Stimulated activated CD8-positive, alpha-beta memory T cell treated with anti-CD3 and anti-CD28 coated beads, Interleukin-7, amount 100 ng/mL, for 4 hours (primary cell): Measurements from ENCODE around the gene FIGNL1.
"Not testable (repeated sequence)": the region's sequence is repeated elsewhere in the genome, so short reads cannot be mapped to it uniquely, and the experiment has no call there.

ENCODE experiments used
- DNase-seq, 2 donors: peaks; one replicate each; pipeline ENCODE4 v3.0.0-alpha.2; 2020; ENCODE audit warnings: low read depth in 2 of 2

FIGNL1 gene

GRCh38 chr7:50472427-50472826, 22.3 kb upstream of the FIGNL1 start:
- DNase-seq: no peak

GRCh38 chr7:50471970-50472369, 21.8 kb upstream of the FIGNL1 start:
- no peak for DNase-seq

GRCh38 chr7:50470250-50471163, 20.4 kb upstream of the FIGNL1 start:
- DNase-seq: no peak

GRCh38 chr7:50469181-50469580, 19.0 kb upstream of the FIGNL1 start:
- no peak for DNase-seq

GRCh38 chr7:50467817-50468610, 17.9 kb upstream of the FIGNL1 start:
- DNase-seq: peak; percentile 64 to 68

- no peak for DNase-seq
Measured at GRCh38 chr7:50466815-50467585, 16.9 kb upstream of the FIGNL1 start.

GRCh38 chr7:50463035-50463434, 12.9 kb upstream of the FIGNL1 start:
- DNase-seq: no peak

- no peak for DNase-seq
Measured at GRCh38 chr7:50462361-50462760, 12.2 kb upstream of the FIGNL1 start.

- DNase-seq: no peak
Measured at GRCh38 chr7:50461695-50462094, 11.5 kb upstream of the FIGNL1 start.

GRCh38 chr7:50459183-50459582, 9.0 kb upstream of the FIGNL1 start:
- not testable (repeated sequence) for DNase-seq

GRCh38 chr7:50458651-50459050, 8.5 kb upstream of the FIGNL1 start:
- not testable (repeated sequence) for DNase-seq

- DNase-seq: no peak
Measured at GRCh38 chr7:50456371-50457123, 6.4 kb upstream of the FIGNL1 start.

GRCh38 chr7:50455658-50456057, 5.5 kb upstream of the FIGNL1 start:
- DNase-seq: no peak

- DNase-seq: no peak
Measured at GRCh38 chr7:50454968-50455367, 4.8 kb upstream of the FIGNL1 start.

GRCh38 chr7:50450590-50451032, 461 bp upstream of the FIGNL1 start:
- peak in 1 of 2 donors; percentile 21 for DNase-seq

GRCh38 chr7:50449501-50449880, 659 bp downstream of the FIGNL1 start:
- DNase-seq: no peak

- DNase-seq: no peak
Measured at GRCh38 chr7:50448823-50449222, 1.3 kb downstream of the FIGNL1 start.

- no peak for DNase-seq
Measured at GRCh38 chr7:50446542-50446960, 3.6 kb downstream of the FIGNL1 start.

GRCh38 chr7:50436133-50436806, 13.9 kb downstream of the FIGNL1 start:
- DNase-seq: no peak

GRCh38 chr7:50431722-50432305, 18.3 kb downstream of the FIGNL1 start:
- no peak for DNase-seq
